ENCODE data around the gene KLHL22.

DNA sequence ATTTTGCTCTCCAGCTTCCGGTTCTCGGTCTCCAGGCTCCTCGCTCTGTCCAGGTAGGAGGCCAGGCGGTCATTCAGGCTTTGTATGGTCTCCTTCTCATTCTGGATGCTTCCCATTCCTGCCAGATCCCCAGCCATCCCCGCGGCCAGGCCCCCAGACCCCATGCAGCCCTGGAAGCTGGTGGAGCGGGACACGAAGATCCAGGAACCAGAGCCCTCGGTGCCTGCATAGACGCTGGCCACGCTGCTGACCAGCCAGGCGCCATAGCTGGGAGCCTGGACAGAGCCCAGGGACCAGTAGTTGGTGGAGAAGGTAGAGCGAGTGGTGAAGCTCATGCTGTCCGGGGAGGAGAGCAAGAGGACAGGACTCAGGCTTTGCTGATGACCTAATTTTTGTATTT is 11.8 kb downstream of the KLHL22 start:
- TF ChIP-seq, protein P1, sequence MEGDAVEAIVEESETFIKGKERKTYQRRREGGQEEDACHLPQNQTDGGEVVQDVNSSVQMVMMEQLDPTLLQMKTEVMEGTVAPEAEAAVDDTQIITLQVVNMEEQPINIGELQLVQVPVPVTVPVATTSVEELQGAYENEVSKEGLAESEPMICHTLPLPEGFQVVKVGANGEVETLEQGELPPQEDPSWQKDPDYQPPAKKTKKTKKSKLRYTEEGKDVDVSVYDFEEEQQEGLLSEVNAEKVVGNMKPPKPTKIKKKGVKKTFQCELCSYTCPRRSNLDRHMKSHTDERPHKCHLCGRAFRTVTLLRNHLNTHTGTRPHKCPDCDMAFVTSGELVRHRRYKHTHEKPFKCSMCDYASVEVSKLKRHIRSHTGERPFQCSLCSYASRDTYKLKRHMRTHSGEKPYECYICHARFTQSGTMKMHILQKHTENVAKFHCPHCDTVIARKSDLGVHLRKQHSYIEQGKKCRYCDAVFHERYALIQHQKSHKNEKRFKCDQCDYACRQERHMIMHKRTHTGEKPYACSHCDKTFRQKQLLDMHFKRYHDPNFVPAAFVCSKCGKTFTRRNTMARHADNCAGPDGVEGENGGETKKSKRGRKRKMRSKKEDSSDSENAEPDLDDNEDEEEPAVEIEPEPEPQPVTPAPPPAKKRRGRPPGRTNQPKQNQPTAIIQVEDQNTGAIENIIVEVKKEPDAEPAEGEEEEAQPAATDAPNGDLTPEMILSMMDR (IDR thresholded peaks at IDR 0.05; ENCODE audit: low read depth, low read length, poor library complexity, severe bottlenecking): no peak
- TF ChIP-seq EZH2phosphoT487 (IDR thresholded peaks at IDR 0.05; ENCODE audit: borderline replicate concordance, low read length): no peak

Data from DOHH2 (cell line).